HepG2 (cell line): ENCODE data around the gene NUDT8. TPM values are rescaled to one million over a fixed set of nuclear protein-coding genes. Genes with fewer than 3 reads are reported as not detected.

Experiments used
- ATAC-seq: fragments of 200-7000 bp; cut with Tn5 transposase; 3 replicates; pipeline ENCODE4 v1.9.1; 2020; ENCODE audit warnings: mild to moderate bottlenecking, moderate library complexity
- BruUV-seq: library from RNA; stranded (reverse); fragments of 400-500 nt; replicated peaks from 2 replicates; lab custom pipeline; 2021; lab: Mats Ljungman, UMichigan
- CTCF ChIA-PET: fragments of 300-600 bp; formaldehyde crosslinking; extraction: SDS; loops from one replicate; lab custom pipeline; 2021; ENCODE audit warnings: low total read pairs, inconsistent platforms, low intra/inter-chr PET ratio; lab: Yijun Ruan, JAX
- POLR2A ChIA-PET: fragments of 350-600 bp; sonication (Branson Sonifier 250); formaldehyde crosslinking; loops from one replicate; lab custom pipeline; 2020; ENCODE audit warnings: antibody characterized with exemption, inconsistent platforms; lab: Yijun Ruan, JAX
- DNase-seq: peaks from one replicate; pipeline ENCODE4 v3.0.0-alpha.2; 2015; ENCODE audit warnings: low spot score
- FAIRE-seq: peaks from 3 replicates; lab custom pipeline; 2011; peaks lifted over from hg19 to GRCh38; lab: Jason Lieb, UNC
- H2AFZ ChIP-seq: one replicate; pipeline ENCODE4 v1.6.1; 2011; ENCODE audit warnings: low read length, inconsistent platforms
- H3K27ac ChIP-seq: fragments of 300-600 bp; 3 replicates; pipeline ENCODE4 v1.8.0; 2011; ENCODE audit warnings: mixed run types, mild to moderate bottlenecking, mixed read lengths, low read length, inconsistent platforms; ENCODE audit not compliant: insufficient read depth; ENCODE audit errors: extremely low read length
- H3K27me3 ChIP-seq, 2 experiments: fragments of 200-600 bp in 1 of 2; 2 replicates in 1 of 2; 3 replicates in 1 of 2; pipeline versions ENCODE4 v1.6.0 to v1.8.0; 2011; ENCODE audit warnings: low read length in 2 of 2, mild to moderate bottlenecking in 2 of 2, moderate library complexity in 2 of 2, inconsistent platforms in 1 of 2; ENCODE audit not compliant: insufficient read depth in 2 of 2, control insufficient read depth in 1 of 2
- H3K36me3 ChIP-seq, 2 experiments: fragments of 200-600 bp in 1 of 2; replicated peaks in 1 of 2; 2 replicates in 1 of 2; 3 replicates in 1 of 2; pipeline versions ENCODE4 v1.5.1 to v1.8.0; 2011; ENCODE audit warnings: low read length in 2 of 2, inconsistent platforms in 1 of 2; ENCODE audit not compliant: insufficient read depth in 2 of 2, control insufficient read depth in 1 of 2
- H3K4me1 ChIP-seq: 2 replicates; pipeline ENCODE4 v1.5.1; 2012; ENCODE audit warnings: low read length, inconsistent platforms; ENCODE audit not compliant: insufficient read depth
- H3K4me2 ChIP-seq: 2 replicates; pipeline ENCODE4 v1.6.0; 2011; ENCODE audit warnings: low read depth, low read length, inconsistent platforms
- H3K4me3 ChIP-seq, 3 experiments: fragments of 200-600 bp in 1 of 3; sonication (generic), shearing (Covaris generic) in 1 of 3; replicated peaks in 1 of 3; 2 replicates each; pipeline ENCODE4 v1.5.1; 2011 to 2016; ENCODE audit warnings: low read length in 3 of 3, inconsistent platforms in 2 of 3, low read depth in 2 of 3, mild to moderate bottlenecking in 2 of 3, control low read depth in 1 of 3, mixed read lengths in 1 of 3; ENCODE audit not compliant: insufficient read depth in 1 of 3
- H3K79me2 ChIP-seq: one replicate; pipeline ENCODE4 v1.6.1; 2011; ENCODE audit warnings: low read length, inconsistent platforms; ENCODE audit not compliant: insufficient read depth
- H3K9ac ChIP-seq: 2 replicates; pipeline ENCODE4 v1.6.0; 2011; ENCODE audit warnings: mild to moderate bottlenecking, low read depth, low read length, inconsistent platforms; ENCODE audit not compliant: insufficient read depth
- H3K9me3 ChIP-seq: 2 replicates; pipeline ENCODE4 v1.5.1; 2012; ENCODE audit warnings: mild to moderate bottlenecking, low read length
- H4K20me1 ChIP-seq: 2 replicates; pipeline ENCODE4 v1.6.0; 2011; ENCODE audit warnings: inconsistent platforms, mild to moderate bottlenecking, low read length, moderate library complexity; ENCODE audit not compliant: insufficient read depth
- CEBPB ChIP-seq: IDR thresholded peaks from 2 replicates; pipeline ENCODE4 v1.6.1; 2011; ENCODE audit warnings: low read depth, low read length, improper control_type of control experiment, borderline replicate concordance
- CHD4 ChIP-seq: fragments of 200-600 bp; sonication (generic); IDR thresholded peaks from 2 replicates; pipeline ENCODE4 v1.7.0; 2017; ENCODE audit warnings: mild to moderate bottlenecking, low read length, borderline replicate concordance
- ETV6 ChIP-seq: sonication (generic); formaldehyde crosslinking; conservative IDR thresholded peaks from 2 replicates; pipeline ENCODE4 v1.4.0; 2020; ENCODE audit warnings: missing genetic modification reagents
- FOSL2 ChIP-seq: sonication (generic); formaldehyde crosslinking; IDR thresholded peaks from 2 replicates; pipeline ENCODE4 v1.4.0; 2020; ENCODE audit warnings: missing genetic modification reagents
- FOXA1 ChIP-seq, 2 experiments: fragments of 450-650 bp in 1 of 2; sonication (generic) in 1 of 2; formaldehyde crosslinking in 1 of 2; IDR thresholded peaks; 2 replicates each; pipeline versions ENCODE4 v1.4.0 to v1.6.1; 2016 to 2020; ENCODE audit warnings: missing genetic modification reagents in 1 of 2
- KLF12 ChIP-seq: sonication (generic); formaldehyde crosslinking; IDR thresholded peaks from 2 replicates; pipeline ENCODE4 v1.4.0; 2020; ENCODE audit warnings: missing genetic modification reagents, borderline replicate concordance
- KMT2A ChIP-seq: sonication (generic); formaldehyde crosslinking; IDR thresholded peaks from 2 replicates; pipeline ENCODE4 v1.4.0; 2020; ENCODE audit warnings: missing genetic modification reagents
- MAX ChIP-seq: IDR thresholded peaks from 2 replicates; pipeline ENCODE4 v1.6.1; 2012; ENCODE audit warnings: inconsistent platforms
- NR2C2 ChIP-seq: sonication (generic); formaldehyde crosslinking; IDR thresholded peaks from 2 replicates; pipeline ENCODE4 v1.4.0; 2020; ENCODE audit warnings: missing genetic modification reagents, mild to moderate bottlenecking, moderate library complexity, borderline replicate concordance
- SALL1 ChIP-seq: sonication (generic); formaldehyde crosslinking; IDR thresholded peaks from 2 replicates; pipeline ENCODE4 v1.8.0; 2022; ENCODE audit warnings: mild to moderate bottlenecking, missing genetic modification reagents
- SAP130 ChIP-seq: IDR thresholded peaks from 2 replicates; pipeline ENCODE4 v1.6.1; 2016; ENCODE audit warnings: low read depth
- TGIF2 ChIP-seq: IDR thresholded peaks from 2 replicates; pipeline ENCODE4 v1.6.1; 2016; ENCODE audit warnings: control low read depth, missing compliant biosample characterization
- ZBTB25 ChIP-seq: IDR thresholded peaks from 2 replicates; pipeline ENCODE4 v1.6.1; 2018; ENCODE audit warnings: missing genetic modification reagents
- ZBTB7B ChIP-seq: sonication (generic); formaldehyde crosslinking; IDR thresholded peaks from 2 replicates; pipeline ENCODE4 v1.4.0; 2020; ENCODE audit warnings: missing genetic modification reagents
- ZFP37 ChIP-seq: sonication (generic); formaldehyde crosslinking; IDR thresholded peaks from 2 replicates; pipeline ENCODE4 v1.4.0; 2020; ENCODE audit warnings: missing genetic modification reagents, borderline replicate concordance
- ZFX ChIP-seq: sonication (generic); formaldehyde crosslinking; IDR thresholded peaks from 2 replicates; pipeline ENCODE4 v1.4.0; 2020; ENCODE audit warnings: mild to moderate bottlenecking, low read depth, missing genetic modification reagents, moderate library complexity
- ZNF629 ChIP-seq: sonication (generic); formaldehyde crosslinking; conservative IDR thresholded peaks from 2 replicates; pipeline ENCODE4 v1.5.0; 2020; ENCODE audit warnings: missing genetic modification reagents
- ZNF678 ChIP-seq: sonication (generic); formaldehyde crosslinking; IDR thresholded peaks from 2 replicates; pipeline ENCODE4 v1.4.0; 2020; ENCODE audit warnings: mild to moderate bottlenecking, missing genetic modification reagents
- ZNF709 ChIP-seq: sonication (generic); formaldehyde crosslinking; IDR thresholded peaks from 2 replicates; pipeline ENCODE4 v1.5.0; 2020; ENCODE audit warnings: mild to moderate bottlenecking, missing genetic modification reagents
- ZNF784 ChIP-seq: sonication (generic); formaldehyde crosslinking; IDR thresholded peaks from 2 replicates; pipeline ENCODE4 v1.5.1; 2020; ENCODE audit warnings: missing genetic modification reagents, mild to moderate bottlenecking, borderline replicate concordance
- ZSCAN9 ChIP-seq: IDR thresholded peaks from 2 replicates; pipeline ENCODE4 v1.6.1; 2016; ENCODE audit warnings: borderline replicate concordance
- WGBS: methylation state at CpG from one replicate; pipeline ENCODE4 v1.1.6; 2017; ENCODE audit warnings: low lambda C conversion rate; 5-methylcytosine and 5-hydroxymethylcytosine counted together
- in situ Hi-C: cut with HindIII; loops from 2 replicates; pipeline ENCODE4 v1.10.0; 2017; ENCODE audit warnings: low pct_unique_long_range_greater_than_20kb; ENCODE audit not compliant: extremely low pct_ligation_motif_present
- intact Hi-C: fragments of 100-400 bp; cut with micrococcal nuclease; formaldehyde crosslinking; loops from one replicate; pipeline ENCODE4 v1.10.0; 2022; ENCODE audit not compliant: unreplicated experiment
- polyA plus RNA-seq, 8 experiments: library from polyadenylated mRNA; depleted of rRNA in 3 of 8; stranded (reverse) in 7 of 8; unstranded in 1 of 8; fragments of >200 nt; fragmentation: Illumina TruSeq in 4 of 8; extraction: Trizol in 4 of 8; gene quantifications; 2 replicates each; pipeline versions ENCODE4 v1.2.1 to v1.2.3, GENCODE V29; 2011 to 2016; ENCODE audit warnings: low read depth in 4 of 8, missing spikeins in 1 of 8, mixed read lengths in 1 of 8; ENCODE audit not compliant: insufficient read depth in 1 of 8
- total RNA-seq, 5 experiments: library from RNA; depleted of rRNA; stranded (reverse); fragments of >200 nt; fragmentation: Illumina TruSeq; extraction: Trizol; gene quantifications; 2 replicates each; pipeline ENCODE4 v1.2.3, GENCODE V29; 2016; ENCODE audit warnings: low read depth in 1 of 5

NUDT8 gene
- total and polyA plus RNA-seq, 2 of the 13 experiments (the other 11 are each of a cell fraction or from before 2014, with no cell fraction given) = 6.7 to 25.8 TPM

- POLR2A ChIA-PET = interaction anchor here (1.1 to 3.1 kb wide), 2 partner anchors 9 to 13 kb away, joined by 5 to 52 read pairs; partner anchors contain the start of gene NUDT8
- in situ Hi-C loops = no loop called here
- no peak for TF ChIP-seq ZNF709 (CRISPR knock-in tag)
- TF ChIP-seq ZSCAN9 (CRISPR knock-in tag) = no peak; the same call in 1 of the 2 replicates
- peak; percentile 78 for TF ChIP-seq ZBTB7B
- TF ChIP-seq KLF12 (CRISPR knock-in tag) = no peak
- 0 out of 2 replicates have a peak, but pooled peaks have one; percentile 22 for TF ChIP-seq FOSL2
- TF ChIP-seq TGIF2 (CRISPR knock-in tag) = peak; percentile 60; the same call in 1 of the 2 replicates
- peak; percentile 57; the same call in 1 of the 2 replicates for TF ChIP-seq CEBPB
- TF ChIP-seq ZFX (CRISPR knock-in tag) = 0 out of 2 replicates have a peak, but pooled peaks have one; percentile 27
- TF ChIP-seq ZNF678 (CRISPR knock-in tag) = no peak
- TF ChIP-seq FOXA1 (IDR thresholded peaks at IDR 0.05) = no peak
- 0 out of 2 replicates have a peak, but pooled peaks have one; percentile 36 for TF ChIP-seq FOXA1 (CRISPR knock-in tag; IDR thresholded peaks at IDR 0.05)
- no peak for TF ChIP-seq ETV6
- TF ChIP-seq SAP130 (CRISPR knock-in tag) = peak; percentile 54; the same call in 1 of the 2 replicates
- TF ChIP-seq ZNF784 = no peak
- TF ChIP-seq MAX = 0 out of 2 replicates have a peak, but pooled peaks have one; percentile 48
- no peak for TF ChIP-seq ZFP37 (CRISPR knock-in tag)
- TF ChIP-seq KMT2A (CRISPR knock-in tag) = no peak
- peak; percentile 40; the same call in 1 of the 2 replicates for TF ChIP-seq ZNF629 (CRISPR knock-in tag)
- TF ChIP-seq ZBTB25 (CRISPR knock-in tag) = no peak; the same call in 1 of the 2 replicates
- TF ChIP-seq NR2C2 (CRISPR knock-in tag) = peak; percentile 74
- TF ChIP-seq SALL1 = 0 out of 2 replicates have a peak, but pooled peaks have one; percentile 29
- TF ChIP-seq CHD4 = peak; percentile 28; the same call in 1 of the 2 replicates
Observed at GRCh38 chr11:67617243-67617953, 12.3 kb downstream of the NUDT8 start.

More at GRCh38 chr11:67617243-67617953, 12.3 kb downstream of the NUDT8 start:
- Histone ChIP-seq H3K4me1 (peaks cover 49% of the 10 kb centered on the region), H3K27me3 (no peaks in the 10 kb centered on the region), H4K20me1 (no peaks in the 10 kb centered on the region), H3K4me2 (peak overlapping the region; percentile 54), H3K27ac (peak overlapping the region; percentile 81), H3K79me2 (no peaks in the 10 kb centered on the region), H3K4me3 (peak overlapping the region in 1 of 3 experiments; percentile 35; a peak in 1 of 6 replicates), H3K36me3 (peaks cover 0 to 3% of the 10 kb centered on the region in 2 experiments; a peak in 2 of 5 replicates), H3K9ac (peak overlapping the region; percentile 39; the same call in 1 of the 2 replicates), H3K9me3 (no peaks in the 10 kb centered on the region), H2AFZ (no peak overlapping the region)
- intact Hi-C loops = loop anchor here (1.0 kb wide), 2 partner anchors 27 to 42 kb away; no protein-coding TSS in a partner anchor
- ATAC-seq (peak; percentile 61), FAIRE-seq (peak; percentile 79), DNase-seq (peak; percentile 89)
- no TSS peak for BruUV-seq
- WGBS = 63% methylated on average over 7 of the region's 7 CpGs
- CTCF ChIA-PET = no interaction called here
